GF-D8 (cell line): ENCODE results near the gene SLC25A21.
A peak's percentile ranks its signal among the peaks of the same experiment; 100 is the strongest.
"Not testable (repeated sequence)": the region's sequence is repeated elsewhere in the genome, so short reads cannot be mapped to it uniquely, and the experiment has no call there.

Source experiments
- DNase-seq: peaks from one replicate; lab custom pipeline; 2025; lab: John Stamatoyannopoulos, UW

The SLC25A21 gene

GRCh38 chr14:36941783-36942521, 230.5 kb downstream of the SLC25A21 start:
- peak; percentile 3 for DNase-seq

DNA sequence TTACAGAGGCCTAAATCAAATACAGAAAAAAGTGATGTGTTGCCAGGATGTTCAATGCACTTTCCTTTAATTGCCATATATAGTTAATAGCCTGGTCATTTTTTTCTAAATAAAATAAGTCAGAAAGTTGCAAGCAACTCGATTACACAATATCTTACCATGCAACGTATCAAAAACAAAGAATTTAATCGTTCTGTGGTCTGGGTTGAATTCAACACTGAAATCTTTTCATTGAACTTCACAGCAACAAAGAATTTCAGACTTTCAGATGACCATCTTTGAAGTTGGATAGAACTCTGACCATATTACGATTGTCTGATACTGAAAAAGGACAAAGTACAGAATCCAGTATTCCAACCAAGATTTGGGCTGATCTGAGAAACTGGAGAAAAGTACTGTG, 231.9 kb downstream of the SLC25A21 start:
- DNase-seq = no peak

DNA sequence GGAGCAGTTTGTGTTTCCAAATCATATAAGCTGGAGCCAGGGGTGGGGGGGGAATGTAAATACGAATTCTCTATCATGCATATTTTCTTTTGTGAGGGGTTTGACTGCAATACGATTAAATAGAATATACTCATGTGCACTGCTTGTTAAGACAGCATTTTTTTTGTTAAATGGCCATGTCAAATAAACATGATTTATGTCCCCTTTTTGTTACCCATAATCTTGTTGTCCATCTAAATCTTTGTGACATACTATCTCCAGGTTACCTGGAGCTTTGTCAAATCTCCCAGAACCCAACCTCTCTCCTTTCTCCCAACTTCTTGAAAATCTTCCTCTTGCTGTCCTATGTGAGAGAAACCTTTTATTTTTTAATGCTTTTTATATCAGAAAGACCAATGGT, 233.1 kb downstream of the SLC25A21 start:
- DNase-seq = no peak

GRCh38 chr14:36938678-36939077, 233.7 kb downstream of the SLC25A21 start:
- no peak for DNase-seq

- no peak for DNase-seq
Measured at GRCh38 chr14:36935976-36936678, 236.3 kb downstream of the SLC25A21 start.

DNA sequence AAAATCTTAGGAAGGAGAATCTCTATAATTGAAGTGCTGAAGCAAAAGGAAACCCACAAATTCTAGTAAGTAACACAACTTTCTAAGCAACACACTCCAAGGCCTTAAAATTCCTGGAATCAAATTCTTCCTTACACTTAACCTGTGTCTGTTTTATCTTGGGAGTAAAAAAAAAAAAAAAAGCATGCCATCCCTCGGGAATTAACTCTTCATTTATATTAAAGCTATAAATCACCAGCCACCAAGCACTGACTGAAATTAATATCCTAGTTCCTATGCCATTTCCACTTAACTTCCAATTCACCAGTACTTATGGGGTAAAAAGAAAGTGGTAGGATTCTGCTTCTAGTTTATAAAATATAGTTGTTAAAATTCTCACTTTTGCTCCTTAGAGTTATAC, 238.1 kb downstream of the SLC25A21 start:
- no peak for DNase-seq

DNA sequence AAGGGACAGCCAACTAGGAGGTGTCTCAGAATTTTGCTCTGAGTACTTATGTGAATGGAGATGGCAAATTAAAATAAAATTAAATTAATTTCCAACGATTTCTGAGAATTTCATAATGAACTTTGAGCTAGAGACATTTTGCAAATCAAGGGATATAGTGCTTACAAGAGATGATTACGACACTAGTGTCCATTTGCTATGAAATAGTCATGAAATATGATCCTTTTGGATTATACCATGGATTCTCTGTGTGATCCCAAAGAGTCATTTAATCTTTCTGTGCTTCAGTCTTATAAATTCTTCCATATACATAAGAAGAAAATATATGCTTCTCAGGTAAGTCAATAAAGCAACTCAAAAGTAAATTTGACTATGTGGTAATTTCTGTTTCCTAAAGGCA, 240.6 kb downstream of the SLC25A21 start:
- DNase-seq = no peak

DNA sequence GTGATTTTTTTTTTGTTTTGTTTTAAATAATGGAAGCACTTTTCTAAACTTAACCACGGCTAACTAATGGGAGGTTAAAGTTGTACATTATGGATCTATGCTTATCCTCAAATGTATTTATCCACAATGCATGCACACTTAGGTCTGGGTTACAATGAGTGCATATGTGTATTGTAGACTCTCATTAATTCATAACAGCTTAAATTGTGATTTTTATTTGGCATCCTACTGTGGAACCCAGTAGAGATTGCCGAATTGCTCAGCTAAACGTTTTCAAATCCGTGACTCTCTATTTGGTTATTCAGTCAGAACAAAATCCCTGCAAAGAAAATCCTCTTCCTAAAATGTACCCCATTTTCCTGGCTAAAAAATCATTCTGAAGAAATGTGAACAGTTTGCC, 244.0 kb downstream of the SLC25A21 start:
- DNase-seq = no peak

DNA sequence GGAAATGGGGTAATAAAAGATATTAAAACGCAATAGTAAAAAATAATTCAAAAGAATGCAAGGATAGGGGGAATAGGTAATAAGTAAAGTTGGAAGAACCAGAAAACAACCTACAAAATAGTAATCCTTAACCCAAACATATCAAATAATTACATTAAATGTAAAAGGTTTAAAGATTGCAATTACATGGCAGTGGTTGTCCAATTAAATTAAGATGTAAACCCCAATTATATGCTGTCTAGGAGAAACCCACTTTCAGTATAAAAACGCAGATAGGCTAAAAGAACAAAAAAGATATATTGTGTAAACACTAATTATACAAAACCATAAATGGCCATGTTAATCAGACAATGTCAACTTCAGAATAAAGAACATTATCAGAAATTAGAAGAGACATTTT, 247.3 kb downstream of the SLC25A21 start:
- DNase-seq = no peak

- DNase-seq = no peak
Measured at GRCh38 chr14:36916668-36917067, 255.7 kb downstream of the SLC25A21 start.

GRCh38 chr14:36915081-36915480, 257.3 kb downstream of the SLC25A21 start:
- DNase-seq = no peak

DNA sequence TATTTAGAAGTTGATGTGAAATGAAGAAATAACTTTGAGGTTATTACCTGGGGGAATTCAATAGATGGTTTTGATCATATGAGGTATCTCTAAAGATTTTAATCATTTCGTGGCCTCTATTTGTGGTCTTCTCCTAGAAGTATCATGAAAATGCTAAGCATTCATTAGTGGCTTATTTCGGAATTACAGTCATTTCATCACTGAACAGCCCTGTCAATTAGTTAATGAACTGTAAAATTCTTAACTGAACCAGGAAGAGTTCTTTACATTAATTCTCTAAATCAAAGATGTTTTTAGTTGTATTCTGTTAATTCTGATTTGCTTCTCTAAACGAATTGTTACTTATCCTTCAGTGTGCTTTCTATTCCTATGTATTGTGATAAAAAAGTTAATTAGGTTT, 261.8 kb downstream of the SLC25A21 start:
- no peak for DNase-seq

DNA sequence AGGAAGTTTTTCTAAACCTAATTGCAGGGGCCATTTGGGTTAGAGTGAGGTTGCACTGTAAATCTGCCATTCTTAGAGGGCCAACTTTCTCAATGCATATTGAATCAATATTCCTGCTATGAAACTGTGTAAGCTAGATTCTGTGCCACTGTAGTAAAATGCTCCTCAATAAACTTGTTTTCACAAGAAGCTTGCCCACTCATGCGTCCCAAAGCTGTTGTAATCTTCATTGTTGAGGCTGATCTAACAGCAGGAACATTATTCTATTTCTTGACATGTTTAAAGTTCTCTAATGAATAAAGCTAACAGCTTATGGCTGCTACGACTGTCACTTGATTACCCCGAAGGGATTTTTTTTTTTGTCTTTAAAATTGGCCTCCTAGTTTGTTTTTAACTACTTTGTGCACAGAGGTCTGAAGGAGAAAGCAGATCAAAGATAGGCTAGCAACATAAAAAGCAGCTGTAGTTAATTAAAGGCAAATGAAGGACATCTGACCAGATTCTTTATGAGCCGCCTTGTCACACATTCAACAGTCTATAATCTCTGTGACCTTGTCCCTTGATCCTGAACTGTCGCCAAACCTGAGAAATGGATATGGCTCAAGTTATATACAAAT, 267.0 kb downstream of the SLC25A21 start:
- no peak for DNase-seq

GRCh38 chr14:36901861-36902260, 270.5 kb downstream of the SLC25A21 start:
- DNase-seq = no peak

DNA sequence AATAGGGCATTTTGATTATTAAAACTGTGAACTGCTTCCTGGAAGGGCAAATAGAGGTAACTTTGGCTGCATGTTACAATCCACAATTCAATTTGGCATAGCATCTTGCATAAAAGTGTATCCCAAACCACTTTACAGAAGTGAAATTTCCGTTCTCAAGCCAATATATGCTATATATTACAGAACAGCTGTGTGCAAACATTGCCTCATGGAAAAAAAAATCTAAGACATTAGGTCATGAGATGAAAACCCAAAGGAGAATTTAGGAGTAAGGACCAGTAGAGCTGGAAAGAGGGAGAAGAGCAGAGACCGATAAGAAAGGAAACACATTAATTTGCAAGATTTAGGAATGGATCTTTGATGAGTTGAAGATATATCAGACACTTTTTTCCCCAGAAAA, 271.6 kb downstream of the SLC25A21 start:
- DNase-seq = no peak

DNA sequence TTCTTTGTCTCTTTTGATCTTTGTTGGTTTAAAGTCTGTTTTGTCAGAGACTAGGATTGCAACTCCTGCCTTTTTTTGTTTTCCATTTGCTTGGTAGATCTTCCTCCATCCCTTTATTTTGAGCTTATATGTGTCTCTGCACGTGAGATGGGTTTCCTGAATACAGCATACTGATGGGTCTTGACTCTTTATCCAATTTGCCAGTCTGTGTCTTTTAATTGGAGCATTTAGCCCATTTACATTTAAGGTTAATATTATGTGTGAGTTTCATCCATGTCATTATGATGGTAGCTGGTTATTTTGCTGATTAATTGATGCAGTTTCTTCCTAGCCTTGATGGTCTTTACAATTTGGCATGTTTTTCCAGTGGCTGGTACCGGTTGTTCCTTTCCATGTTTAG, 276.1 kb downstream of the SLC25A21 start:
- not testable (repeated sequence) for DNase-seq

DNA sequence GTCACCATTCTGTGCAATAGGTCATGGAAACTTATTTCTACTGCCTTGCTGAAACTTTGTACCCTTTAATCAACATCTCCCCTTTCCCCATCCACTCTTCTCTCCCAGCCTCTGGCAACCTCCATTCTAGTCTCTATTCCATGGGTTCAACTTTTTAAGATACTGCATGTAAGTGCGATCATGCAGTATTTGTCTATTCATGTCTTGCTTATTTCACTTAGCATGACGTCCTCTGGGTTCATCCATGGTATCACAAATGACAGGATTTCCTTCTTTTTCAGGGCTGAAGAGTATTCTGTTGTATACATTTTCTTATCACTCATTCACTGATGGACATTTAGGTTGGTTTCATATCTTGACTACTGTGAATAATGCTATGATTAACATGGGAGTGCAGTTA, 288.4 kb downstream of the SLC25A21 start:
- DNase-seq = no peak

GRCh38 chr14:36880276-36880675, 292.1 kb downstream of the SLC25A21 start:
- DNase-seq = no peak

- DNase-seq = no peak
Measured at GRCh38 chr14:36879558-36879957, 292.8 kb downstream of the SLC25A21 start.

- DNase-seq = no peak
Measured at GRCh38 chr14:36874396-36875138, 297.8 kb downstream of the SLC25A21 start.

GRCh38 chr14:36870776-36871175, 301.6 kb downstream of the SLC25A21 start:
- no peak for DNase-seq

DNA sequence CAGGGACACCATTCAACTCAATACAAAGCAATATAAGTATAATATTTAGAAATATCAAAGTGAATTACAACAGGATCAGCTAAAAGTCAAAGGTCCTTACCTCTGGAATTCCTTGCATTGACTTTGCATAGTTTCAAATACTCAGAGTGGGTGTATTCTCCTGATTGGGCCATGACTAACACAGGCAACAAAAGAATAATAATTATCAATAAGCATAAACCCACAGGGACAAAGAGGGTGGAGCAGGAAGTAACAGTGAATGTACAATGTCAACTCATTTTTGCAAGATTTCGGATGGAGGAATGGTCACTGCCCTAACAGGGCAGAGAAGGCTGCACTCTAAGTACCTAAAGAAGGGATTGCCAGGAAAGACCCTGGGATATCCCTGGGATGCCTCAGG, 303.3 kb downstream of the SLC25A21 start:
- DNase-seq = no peak

- no peak for DNase-seq
Measured at GRCh38 chr14:36866867-36867266, 305.5 kb downstream of the SLC25A21 start.
